Right cardiac atrium (tissue), 5 donors: Measurements from ENCODE around the gene EMX1. TPM values are rescaled to one million over a fixed set of nuclear protein-coding genes. Genes with fewer than 3 reads are reported as not detected.

Experiments used
- polyA plus RNA-seq: library from polyadenylated mRNA; stranded (reverse); fragments of 200-250 nt; gene quantifications from one replicate; pipeline ENCODE4 v1.2.3, GENCODE V29; 2013
- total RNA-seq, 4 donors: library from RNA; stranded (reverse); fragmentation: NEBNext Ultra II Directional; extraction: Animal tissue kit (Norgen Biotek cat#: 25700); gene quantifications; one replicate each; pipeline ENCODE4 v1.2.1, GENCODE V29; 2021
- donor health status: healthy with polysubstance abuse.
- donor health status: DM: no; HTN: yes; CAD: no.
- donor health status: DM: no; HTN: no; CAD: no.
- donor health status: DM: no; HTN: yes; CAD: no; lungs with severe emphysema.
- donor health status: DM: yes; HTN: yes; CAD: no.

The EMX1 gene
- total and polyA plus RNA-seq, 5 donors = 0.18 TPM; not detected in 4

Other genes with a start within 250 kb of the EMX1 start
- 100 to 1,000 TPM in 3 of 4 donors, 10 to 100 TPM in 1; 93.6 to 127 (median 121) TPM for gene EXOC6B, start 91.5 kb upstream of the EMX1 start, total RNA-seq
- gene EXOC6B, start 91.5 kb upstream of the EMX1 start, polyA plus RNA-seq = 17.5 TPM
- 10 to 100 TPM; 35.9 to 56.3 (median 44.3) TPM for gene SPR, start 30.1 kb upstream of the EMX1 start, total RNA-seq
- gene SPR, start 30.1 kb upstream of the EMX1 start, polyA plus RNA-seq = 50.3 TPM
- 10 to 100 TPM; 10.1 to 12.1 (median 10.8) TPM for gene SFXN5, start 154.2 kb downstream of the EMX1 start, total RNA-seq
- 7.6 TPM for gene SFXN5, start 154.2 kb downstream of the EMX1 start, polyA plus RNA-seq
- 10 to 100 TPM; 23.6 to 27.3 (median 25.9) TPM for gene RAB11FIP5, start 195.4 kb downstream of the EMX1 start, total RNA-seq
- 17.2 TPM for gene RAB11FIP5, start 195.4 kb downstream of the EMX1 start, polyA plus RNA-seq